LNCAP (cell line): ENCODE measurements around the gene ABCA1.

Experiments used
- CTCF ChIP-seq: fragments of 450-650 bp; IDR thresholded peaks from 2 replicates; pipeline ENCODE4 v1.5.1; 2017; ENCODE audit warnings: mild to moderate bottlenecking

Gene ABCA1

DNA sequence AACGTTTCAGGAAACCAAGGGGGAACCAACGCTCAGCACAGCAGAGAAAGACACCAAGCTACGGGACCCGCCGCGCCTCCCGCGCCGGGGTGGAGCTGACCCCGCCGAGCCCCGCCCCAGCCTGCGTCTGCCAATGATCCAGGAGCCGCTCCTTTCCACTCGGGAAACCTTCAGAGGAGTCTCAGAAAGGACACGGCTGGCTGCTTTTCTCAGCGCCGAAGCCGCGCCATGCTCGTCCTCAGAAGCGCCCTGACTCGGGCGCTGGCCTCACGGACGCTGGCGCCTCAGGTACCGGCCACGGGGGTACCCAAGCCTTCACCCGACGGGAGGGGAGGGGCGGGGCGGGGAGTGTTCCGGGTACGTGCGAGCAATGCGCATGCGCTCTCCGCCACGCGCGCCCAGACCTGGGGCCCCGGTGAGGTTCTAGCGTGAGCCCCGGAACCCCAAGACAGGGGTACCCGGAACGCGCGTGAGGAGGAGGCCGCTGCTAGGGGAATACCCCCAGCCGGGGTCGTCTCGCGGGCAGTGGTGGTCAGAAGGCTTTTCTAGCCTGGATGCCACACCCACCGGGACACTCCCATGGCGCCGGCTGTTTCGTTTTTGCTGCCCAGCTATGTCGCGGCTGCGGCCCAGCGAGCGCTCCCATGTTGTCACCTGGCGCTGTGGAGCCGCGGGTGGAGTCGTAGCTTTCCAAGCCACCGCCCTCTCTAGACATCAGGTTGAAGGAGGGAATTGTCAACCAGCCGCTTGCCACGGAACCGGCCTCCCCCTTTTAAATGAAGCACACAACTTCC lies 180.2 kb downstream of the ABCA1 start, which contains the start of gene NIPSNAP3A:
Gene NIPSNAP3A, plus strand, starts transcription at position 119 of the 794 bp plus-strand sequence. Its CDS starts 110 bp downstream, at position 229.
- TF ChIP-seq CTCF, result no peak

GRCh38 chr9:104747245-104747564 lies 180.8 kb downstream of the ABCA1 start:
- no peak for TF ChIP-seq CTCF

- TF ChIP-seq CTCF, result no peak
Observed at GRCh38 chr9:104746798-104747197, 181.2 kb downstream of the ABCA1 start.

- no peak for TF ChIP-seq CTCF
Observed at GRCh38 chr9:104746285-104746684, 181.7 kb downstream of the ABCA1 start.

DNA sequence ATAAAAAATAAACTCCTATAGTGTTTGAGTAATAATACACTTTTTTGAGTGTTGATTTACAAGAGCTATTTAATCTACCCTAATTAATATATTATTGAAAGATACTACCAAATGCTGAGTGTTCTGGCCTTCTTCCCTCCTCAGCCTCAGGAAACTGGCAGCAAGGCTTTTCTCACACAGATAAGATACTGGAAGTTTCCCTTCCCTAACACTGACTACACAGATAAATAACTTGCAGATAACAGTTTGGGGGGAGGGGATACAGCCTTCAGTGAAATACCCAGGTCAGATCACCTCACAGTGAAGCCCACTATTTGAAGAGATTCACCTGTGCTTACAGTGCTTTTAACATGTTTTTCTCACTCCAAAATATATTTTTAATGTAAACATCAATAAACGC lies 182.1 kb downstream of the ABCA1 start:
- no peak for TF ChIP-seq CTCF

DNA sequence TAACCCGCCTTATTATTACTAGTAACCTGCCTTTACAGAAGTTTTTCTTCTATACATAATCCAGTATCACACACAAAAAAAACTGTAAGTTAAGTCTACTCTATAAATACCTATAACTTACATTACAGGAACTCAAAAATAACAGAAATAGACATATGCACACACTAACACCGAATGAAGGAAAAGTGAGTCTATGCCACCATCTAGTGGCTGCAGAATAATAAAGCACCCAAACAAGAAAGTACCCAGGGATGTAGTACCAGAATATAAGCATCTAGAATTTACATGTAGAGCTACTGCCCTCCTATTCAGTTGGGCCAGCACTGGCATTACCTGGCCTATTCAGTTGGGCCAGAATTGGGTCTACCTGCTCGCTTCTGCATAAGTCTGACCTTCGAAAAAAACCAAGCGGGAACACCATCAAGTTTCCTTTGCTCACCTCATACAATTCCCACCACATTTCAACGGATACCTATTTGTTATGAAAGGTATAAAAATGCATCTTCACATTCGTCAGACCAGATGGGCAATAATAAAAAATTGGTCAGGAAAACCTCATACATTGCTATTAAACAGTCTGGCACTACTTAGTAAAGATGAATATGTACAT lies 184.5 kb downstream of the ABCA1 start:
- peak; percentile 81 for TF ChIP-seq CTCF

DNA sequence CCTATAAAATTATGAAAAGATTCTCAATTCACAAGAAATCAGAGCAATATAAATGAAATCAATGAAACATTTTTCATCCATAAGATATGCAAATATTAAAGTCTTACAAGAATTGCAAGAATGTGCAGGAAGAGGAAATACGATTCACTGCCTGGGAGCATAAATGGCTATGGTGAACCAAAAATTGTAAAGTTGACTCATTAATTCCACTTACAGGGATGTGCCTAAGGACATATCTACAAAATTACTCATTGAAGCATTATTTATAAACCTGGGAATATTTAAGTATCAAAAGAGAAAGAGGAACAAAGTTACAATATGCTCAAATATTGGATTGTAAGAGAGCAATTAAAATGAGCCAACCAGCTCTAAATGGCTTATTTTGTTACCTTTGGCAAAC lies 187.3 kb downstream of the ABCA1 start:
- no peak for TF ChIP-seq CTCF
